SK-N-SH (cell line): ENCODE measurements around the gene GTF2E1.

Experiments
- CTCF ChIP-seq: fragments of 200-600 bp; sonication (generic); IDR thresholded peaks from 2 replicates; pipeline ENCODE4 v1.6.1; 2017; ENCODE audit warnings: antibody characterized with exemption, mild to moderate bottlenecking, moderate library complexity
- MAX ChIP-seq: IDR thresholded peaks from 2 replicates; pipeline ENCODE4 v1.4.0; 2012; ENCODE audit warnings: low read depth
- POLR2AphosphoS5 ChIP-seq: IDR thresholded peaks from 2 replicates; pipeline ENCODE4 v1.6.1; 2012; ENCODE audit warnings: low read depth, low read length
- REST ChIP-seq: IDR thresholded peaks from 2 replicates; pipeline ENCODE4 v1.6.1; 2012; ENCODE audit warnings: mild to moderate bottlenecking, low read depth, low read length, moderate library complexity
- SIN3A ChIP-seq: IDR thresholded peaks from 2 replicates; pipeline ENCODE4 v1.6.1; 2012; ENCODE audit warnings: low read depth, mild to moderate bottlenecking, low read length, moderate library complexity, borderline replicate concordance
- TAF1 ChIP-seq: IDR thresholded peaks from 2 replicates; pipeline ENCODE4 v1.6.1; 2012; ENCODE audit warnings: low read depth, mild to moderate bottlenecking, low read length, moderate library complexity, borderline replicate concordance
- TCF12 ChIP-seq: IDR thresholded peaks from 2 replicates; pipeline ENCODE4 v1.4.0; 2012

- TF ChIP-seq TCF12 (no peak), POLR2AphosphoS5 (no peak), REST (no peak), CTCF (no peak), TAF1 (no peak), SIN3A (no peak), MAX (no peak)
Measured at GRCh38 chr3:120821426-120821825, 78.9 kb downstream of the GTF2E1 start.
